Occipital lobe (tissue), 2 donors: ENCODE measurements around the gene TAPBP. TPM values are rescaled to one million over a fixed set of nuclear protein-coding genes. Genes with fewer than 3 reads are reported as not detected.
"Not testable (repeated sequence)": the region's sequence is repeated elsewhere in the genome, so short reads cannot be mapped to it uniquely, and the experiment has no call there.

ENCODE experiments used
- DNase-seq: peaks from one replicate; lab custom pipeline; 2025; lab: John Stamatoyannopoulos, UW
- total RNA-seq: library from RNA; depleted of rRNA; stranded (reverse); fragments of >200 nt; gene quantifications from one replicate; pipeline ENCODE4 v1.2.3, GENCODE V29; 2014

The TAPBP gene
- total RNA-seq, 1 donor from 2014 or later = 10.5 TPM

- DNase-seq = peak; percentile 62
Observed at GRCh38 chr6:33276864-33277662, 36.8 kb downstream of the TAPBP start, which contains the start of gene B3GALT4. Gene B3GALT4, plus strand, starts transcription at chr6:33277123. Its CDS starts 297 bp downstream, at chr6:33277420.

GRCh38 chr6:33276581-33276863 lies 37.4 kb downstream of the TAPBP start:
- no peak for DNase-seq

GRCh38 chr6:33275795-33276580 lies 37.9 kb downstream of the TAPBP start:
- DNase-seq = not testable (repeated sequence)

DNA sequence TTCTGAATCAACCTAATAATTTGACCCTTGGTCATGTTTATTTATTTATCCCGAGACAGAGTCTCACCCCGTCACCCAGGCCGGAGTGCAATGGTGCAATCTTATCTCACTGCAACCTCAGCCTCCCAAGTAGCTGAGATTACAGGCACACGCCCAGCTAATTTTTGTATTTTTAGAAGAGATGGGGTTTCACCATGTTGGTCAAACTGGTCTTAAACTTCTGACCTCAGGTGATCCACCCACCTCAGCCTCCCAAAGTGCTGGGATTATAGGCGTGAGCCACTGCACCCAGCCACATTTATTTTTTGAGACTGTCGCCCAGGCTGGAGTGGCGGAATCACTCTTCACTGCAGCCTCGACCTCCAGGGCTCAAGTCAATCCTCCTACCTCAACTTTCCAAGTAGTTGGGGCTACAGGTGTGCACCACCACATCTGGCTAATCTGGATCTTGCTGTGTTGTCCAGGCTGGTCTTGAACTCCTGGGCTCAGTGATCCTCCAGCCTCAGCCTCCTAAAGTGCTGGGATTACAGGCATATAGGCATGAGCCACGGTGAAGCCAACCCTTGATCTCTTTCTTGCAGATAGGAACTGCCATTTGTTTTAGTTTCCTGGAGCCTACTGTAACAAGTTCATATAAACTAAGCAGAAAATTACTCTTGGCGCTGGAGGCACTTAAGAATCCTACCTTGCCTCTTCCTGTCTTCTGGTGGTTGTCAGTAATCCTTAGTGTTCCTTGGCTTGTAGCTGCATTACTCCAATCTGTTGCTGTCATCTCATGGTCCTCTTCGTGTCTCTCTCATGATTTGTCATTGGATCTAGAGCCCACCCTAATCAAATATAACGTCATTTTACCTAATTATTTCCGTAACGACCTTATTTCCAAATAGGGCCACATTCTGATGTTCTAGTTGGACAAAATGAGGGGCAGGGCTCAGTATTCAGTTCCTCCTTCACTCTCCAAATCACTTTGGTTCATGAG lies 39.7 kb downstream of the TAPBP start:
- DNase-seq = no peak

- DNase-seq = no peak
Observed at GRCh38 chr6:33273129-33273923, 40.6 kb downstream of the TAPBP start.

DNA sequence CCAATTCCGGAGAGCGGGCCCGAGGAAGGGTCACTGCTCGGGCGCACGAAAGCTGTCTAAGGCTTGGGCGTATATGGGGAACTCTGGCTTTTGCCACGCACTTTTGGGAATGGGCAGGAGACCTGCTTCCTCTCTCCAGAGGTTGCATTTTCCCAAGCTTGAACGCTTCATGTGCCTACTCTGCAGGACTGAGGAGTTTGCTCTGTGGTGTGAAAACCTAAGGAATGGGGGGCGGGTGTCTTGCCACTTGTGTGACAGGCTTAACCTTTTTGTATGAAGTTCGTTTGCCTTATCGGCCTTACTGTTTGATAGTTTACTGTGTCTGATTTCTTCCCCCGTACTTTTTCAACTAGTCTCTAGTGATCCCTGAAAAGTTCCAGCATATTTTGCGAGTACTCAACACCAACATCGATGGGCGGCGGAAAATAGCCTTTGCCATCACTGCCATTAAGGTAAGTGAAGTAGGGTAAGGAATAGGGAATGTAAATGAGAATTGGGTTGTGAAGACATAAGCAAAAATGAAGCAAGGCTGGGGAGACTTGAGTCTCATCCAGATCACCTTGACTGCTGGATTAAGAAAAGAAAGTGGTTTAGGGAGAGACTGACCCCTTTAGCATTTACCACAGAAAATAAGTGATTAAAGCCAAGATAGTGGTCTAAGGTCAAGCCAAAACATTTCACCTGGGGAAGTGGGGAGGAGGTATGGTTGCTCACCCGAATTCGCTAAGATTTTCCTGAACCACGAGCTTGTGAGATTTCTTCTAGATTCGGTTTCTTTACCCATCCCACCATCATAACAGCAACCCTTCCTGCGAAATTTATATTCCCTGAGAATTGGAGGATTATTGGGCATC lies 41.4 kb downstream of the TAPBP start:
- no peak for DNase-seq

GRCh38 chr6:33271468-33272274 lies 42.2 kb downstream of the TAPBP start, which contains the start of the genes RPS18 and VPS52:
Gene RPS18, plus strand, starts transcription at chr6:33272075. Its CDS starts 45 bp downstream, at chr6:33272120.
Gene VPS52, minus strand, starts transcription at chr6:33271876. Its CDS starts 201 bp downstream, at chr6:33271675.
- peak; percentile 87 for DNase-seq

DNA sequence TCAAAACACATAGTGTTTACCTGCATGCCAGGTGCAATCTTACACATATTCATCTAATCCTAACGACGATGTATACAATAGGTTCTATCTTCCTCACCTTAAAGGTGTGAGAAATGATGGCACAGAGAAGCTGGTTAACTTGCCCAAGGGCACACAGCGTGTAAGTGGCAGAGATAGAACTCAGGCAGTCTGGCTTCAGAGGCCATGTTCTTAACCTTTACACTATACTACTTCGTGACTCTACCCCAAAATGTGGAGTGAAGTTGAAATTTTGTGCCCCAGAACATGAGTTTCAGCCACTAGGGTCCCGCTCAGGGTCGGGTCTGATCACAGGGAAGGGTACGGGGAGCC lies 42.8 kb downstream of the TAPBP start:
- DNase-seq = no peak

- DNase-seq = no peak
Observed at GRCh38 chr6:33264015-33264414, 49.9 kb downstream of the TAPBP start.

DNA sequence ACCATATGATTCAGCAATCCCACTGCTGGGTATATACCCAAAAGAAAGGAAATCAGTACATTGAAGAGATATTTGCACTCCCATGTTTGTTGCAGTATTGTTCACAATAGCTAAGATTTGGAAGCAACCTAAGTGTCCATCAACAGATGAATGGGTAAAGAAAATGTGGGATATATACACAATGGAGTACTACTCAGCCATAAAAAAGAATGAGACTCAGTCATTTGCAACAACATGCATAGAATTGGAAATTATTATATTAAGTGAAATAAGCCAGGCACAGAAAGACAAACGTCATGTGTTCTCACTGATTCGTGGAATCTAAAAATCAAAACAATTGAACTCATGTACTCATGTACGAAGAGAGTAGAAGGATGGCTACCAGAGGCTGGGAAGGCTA lies 51.4 kb downstream of the TAPBP start:
- DNase-seq = not testable (repeated sequence)

DNA sequence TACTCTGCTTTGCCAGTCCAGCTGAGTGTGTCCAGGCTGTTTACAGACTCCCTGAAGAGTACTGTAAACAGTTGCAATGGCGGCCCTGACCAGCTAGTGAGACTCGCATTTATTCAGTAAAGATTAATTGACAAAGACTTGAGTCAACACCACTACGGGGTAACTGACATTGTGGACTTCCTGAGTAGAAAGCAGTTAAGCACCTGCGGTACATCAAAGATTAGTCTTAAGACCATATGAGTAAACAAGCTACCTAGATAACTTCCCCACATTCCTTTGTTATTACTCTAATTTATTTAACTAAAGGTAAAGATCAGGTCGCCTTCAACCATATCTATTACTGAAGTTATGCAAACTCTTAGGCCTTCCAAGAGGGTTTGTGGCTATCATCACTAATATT lies 54.8 kb downstream of the TAPBP start:
- no peak for DNase-seq

- no peak for DNase-seq
Observed at GRCh38 chr6:33254591-33254990, 59.3 kb downstream of the TAPBP start.

DNA sequence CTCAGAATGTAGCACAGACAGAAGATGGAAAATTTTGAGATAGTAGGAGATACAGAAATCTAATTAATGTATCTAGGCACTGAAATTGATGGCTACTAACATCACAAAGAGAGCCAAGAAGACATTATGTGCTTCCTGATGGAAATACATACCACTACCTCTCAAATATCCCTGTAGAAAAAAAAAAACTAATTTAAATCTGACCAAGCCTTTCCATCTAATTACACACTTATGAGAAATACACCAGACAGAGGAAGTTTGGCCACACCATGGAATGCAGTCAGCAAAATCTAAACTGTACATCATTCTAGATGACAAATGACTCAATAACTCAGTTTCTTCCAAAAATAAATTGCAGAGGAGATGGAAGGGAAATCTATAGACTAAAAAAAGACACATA lies 61.1 kb downstream of the TAPBP start:
- DNase-seq = no peak

DNA sequence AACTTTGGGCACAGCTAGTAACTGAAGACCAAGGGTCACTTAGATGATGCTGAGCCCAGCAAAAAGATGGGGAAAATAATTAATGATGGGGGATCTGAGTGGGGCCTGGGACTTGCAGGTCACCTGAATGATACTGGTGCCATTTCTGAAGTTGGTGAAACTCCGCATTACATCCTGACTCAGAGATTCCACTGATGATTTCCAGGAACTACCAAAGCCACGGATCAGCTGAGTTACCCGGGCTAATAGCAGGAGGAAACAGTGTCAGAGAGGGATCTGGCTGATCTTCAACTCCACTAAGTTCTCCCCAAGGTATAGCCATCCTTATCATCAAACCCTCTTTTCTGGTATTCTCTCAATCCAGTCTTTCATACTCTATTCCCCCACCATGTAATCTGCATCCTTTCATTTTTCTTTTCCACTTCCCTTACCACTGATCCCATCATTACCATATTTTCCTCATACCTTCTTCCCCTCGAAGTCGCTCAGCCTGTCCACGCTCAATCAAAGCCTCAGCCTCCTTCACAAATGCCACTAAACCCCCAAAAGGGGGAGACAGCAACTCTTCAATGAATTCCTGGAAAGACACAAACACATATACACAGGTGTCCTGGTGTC lies 62.4 kb downstream of the TAPBP start:
- no peak for DNase-seq

DNA sequence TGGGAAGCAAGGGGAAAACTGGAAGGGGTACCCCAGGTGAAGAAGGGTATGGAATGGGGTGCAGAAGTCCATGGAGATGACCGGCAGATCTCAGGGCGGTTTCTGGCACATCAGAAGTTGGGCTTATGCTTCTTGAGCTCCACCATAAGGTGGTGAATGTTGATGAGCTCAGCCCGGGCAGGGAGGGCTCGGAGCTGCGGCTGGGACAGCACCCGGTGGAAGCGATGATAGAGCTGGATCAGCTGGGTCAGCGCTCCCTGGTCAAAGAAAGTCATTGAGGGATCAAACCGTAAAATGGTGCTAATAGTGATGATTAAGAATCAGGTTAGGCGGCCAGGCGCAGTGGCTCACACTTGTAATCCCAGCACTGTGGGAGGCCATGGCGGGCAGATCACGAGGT lies 63.1 kb downstream of the TAPBP start:
- DNase-seq = no peak

DNA sequence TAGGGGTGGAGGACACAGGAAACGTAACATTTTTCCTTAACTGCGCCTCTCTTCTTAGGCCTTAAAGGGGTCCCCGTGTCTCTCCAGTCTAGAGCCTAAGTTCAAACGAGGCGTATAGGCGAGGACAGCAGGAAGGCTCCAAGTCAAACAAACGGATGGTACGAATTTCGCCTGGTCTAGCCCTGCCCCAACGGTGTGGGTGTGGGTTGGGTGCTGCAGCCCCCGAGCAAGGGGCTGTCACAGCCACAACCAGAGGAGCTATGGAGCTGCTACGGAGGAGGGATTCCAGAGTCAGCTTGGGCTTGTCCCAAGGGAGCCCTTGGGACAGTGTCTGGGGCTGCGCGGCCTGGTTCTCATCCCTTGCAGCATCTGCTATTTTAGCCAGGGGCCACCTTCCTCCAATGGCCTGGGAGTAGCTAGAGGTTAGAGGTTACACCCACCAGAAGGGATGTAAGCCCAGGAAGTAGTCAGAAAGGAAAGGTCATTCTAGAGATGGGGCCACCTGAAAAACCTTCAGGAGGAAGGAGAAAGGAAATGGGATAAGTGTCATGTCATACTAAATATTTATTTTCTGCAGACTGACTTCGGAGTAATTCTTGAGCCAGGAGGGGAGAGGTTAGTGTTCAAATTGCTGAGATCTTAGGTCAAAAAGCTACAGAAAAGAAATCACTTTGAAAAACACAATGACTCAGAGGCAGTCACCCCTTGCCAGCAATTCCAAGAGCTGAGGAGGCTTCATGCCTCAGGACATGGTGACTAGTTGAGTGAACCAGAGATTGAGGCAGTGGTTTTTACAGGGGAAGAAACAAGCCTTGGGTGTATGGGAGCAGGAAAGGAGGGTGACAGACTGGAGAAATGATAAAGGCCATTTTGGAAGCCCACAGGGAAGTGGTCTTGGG lies 63.9 kb downstream of the TAPBP start:
- DNase-seq = no peak
